GM19023 (cell line): ENCODE measurements around the gene SUGCT.

Experiments
- ATAC-seq: cut with Tn5 transposase; IDR thresholded peaks from one replicate; pipeline ENCODE4 v1.9.1; 2021; ENCODE audit warnings: mild to moderate bottlenecking, moderate library complexity; ENCODE audit not compliant: unreplicated experiment

Gene SUGCT

GRCh38 chr7:40884241-40884640, 749.4 kb downstream of the SUGCT start:
- no peak for ATAC-seq

- ATAC-seq: no peak
These were observed 750.7 kb downstream of the SUGCT start for GRCh38 chr7:40885503-40885902.

- no peak for ATAC-seq
These were observed 752.3 kb downstream of the SUGCT start for GRCh38 chr7:40887099-40887498.

- ATAC-seq: no peak
These were observed 753.7 kb downstream of the SUGCT start for GRCh38 chr7:40888499-40888898.

GRCh38 chr7:40889099-40889498, 754.3 kb downstream of the SUGCT start:
- no peak for ATAC-seq

GRCh38 chr7:40889539-40889938, 754.7 kb downstream of the SUGCT start:
- no peak for ATAC-seq

- ATAC-seq: no peak
These were observed 755.4 kb downstream of the SUGCT start for GRCh38 chr7:40890088-40890692.

- ATAC-seq: no peak
These were observed 756.4 kb downstream of the SUGCT start for GRCh38 chr7:40891232-40891631.

- ATAC-seq: no peak
These were observed 764.3 kb downstream of the SUGCT start for GRCh38 chr7:40899151-40899550.

- no peak for ATAC-seq
These were observed 765.1 kb downstream of the SUGCT start for GRCh38 chr7:40899636-40900507.

- no peak for ATAC-seq
These were observed 769.1 kb downstream of the SUGCT start for GRCh38 chr7:40903872-40904271.

- ATAC-seq: no peak
These were observed 772.5 kb downstream of the SUGCT start for GRCh38 chr7:40907286-40907685.

- no peak for ATAC-seq
These were observed 774.7 kb downstream of the SUGCT start for GRCh38 chr7:40909346-40909980.
